MCF 10A (cell line): ENCODE results near the gene XYLT1. TPM values are rescaled to one million over a fixed set of nuclear protein-coding genes. Genes with fewer than 3 reads are reported as not detected.

Source experiments
- BruUV-seq: library from RNA; stranded (reverse); fragments of 400-500 nt; replicated peaks from 2 replicates; lab custom pipeline; 2021; lab: Mats Ljungman, UMichigan
- CTCF ChIA-PET: fragments of 300-600 bp; sonication (Branson Sonifier 250); formaldehyde crosslinking; extraction: SDS; loops from one replicate; lab custom pipeline; 2021; ENCODE audit warnings: antibody characterized with exemption, inconsistent platforms; lab: Yijun Ruan, JAX
- POLR2A ChIA-PET: fragments of 300-600, 350-650 bp; sonication (Branson Sonifier 250); formaldehyde crosslinking; extraction: SDS; loops from one replicate; lab custom pipeline; 2020; ENCODE audit warnings: antibody characterized with exemption, inconsistent platforms; lab: Yijun Ruan, JAX
- DNase-seq: peaks from one replicate; pipeline ENCODE4 v3.0.0-alpha.2; 2018; ENCODE audit not compliant: unreplicated experiment
- H3K27ac Mint-ChIP-seq: one replicate; pipeline ENCODE4 v1.8.0; 2022; ENCODE audit warnings: mild to moderate bottlenecking, low read depth, mixed read lengths; ENCODE audit not compliant: unreplicated experiment
- H3K27me3 Mint-ChIP-seq: one replicate; pipeline ENCODE4 v1.8.0; 2022; ENCODE audit warnings: mixed read lengths; ENCODE audit not compliant: insufficient read depth, unreplicated experiment
- H3K36me3 Mint-ChIP-seq: one replicate; pipeline ENCODE4 v1.8.0; 2022; ENCODE audit warnings: mild to moderate bottlenecking, moderate library complexity, mixed read lengths; ENCODE audit not compliant: insufficient read depth, unreplicated experiment
- H3K4me1 Mint-ChIP-seq: one replicate; pipeline ENCODE4 v1.8.0; 2022; ENCODE audit warnings: mixed read lengths; ENCODE audit not compliant: insufficient read depth, unreplicated experiment
- H3K4me3 Mint-ChIP-seq: one replicate; pipeline ENCODE4 v1.8.0; 2022; ENCODE audit warnings: mild to moderate bottlenecking, moderate library complexity, mixed read lengths; ENCODE audit not compliant: unreplicated experiment
- H3K9me3 Mint-ChIP-seq: one replicate; pipeline ENCODE4 v1.8.0; 2022; ENCODE audit warnings: mixed read lengths; ENCODE audit not compliant: unreplicated experiment
- intact Hi-C: fragments of 100-400 bp; cut with micrococcal nuclease; formaldehyde crosslinking; loops from 2 replicates; pipeline ENCODE4 v1.14.1; 2022
- total RNA-seq: library from RNA; stranded (reverse); gene quantifications from 2 replicates; pipeline ENCODE4 v1.2.3, GENCODE V29; 2022
- TF ChIP-seq, protein P1 (sequence below): fragments of 200-600 bp; IDR thresholded peaks from one replicate; pipeline ENCODE4 v1.8.0; 2022; ENCODE audit warnings: antibody characterized with exemption, mild to moderate bottlenecking; ENCODE audit not compliant: unreplicated experiment

XYLT1 gene
- total RNA-seq, 1 experiment from 2014 or later = not detected

DNA sequence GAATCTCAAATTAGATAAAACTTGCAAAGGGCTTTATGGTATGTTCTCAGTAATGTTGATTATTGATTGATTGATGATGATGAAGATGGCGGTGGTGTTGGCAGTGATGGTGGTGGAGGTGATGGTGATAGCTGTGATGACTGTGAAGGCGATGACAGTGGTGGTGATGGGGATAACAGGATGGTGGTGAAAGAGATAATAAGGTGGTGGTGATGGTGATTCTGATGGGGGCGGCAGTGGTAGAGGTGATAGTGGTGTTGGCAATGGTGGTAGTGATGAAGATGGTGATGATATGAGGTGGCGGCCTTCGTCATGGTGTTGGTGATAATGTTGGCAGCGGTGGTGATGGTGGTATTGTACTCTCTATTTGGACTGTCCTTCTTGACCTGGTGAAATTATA lies 238.3 kb downstream of the XYLT1 start:
- no peak for DNase-seq
- Mint-ChIP-seq H3K27ac (no peak overlapping the region), H3K4me1 (no peaks in the 10 kb centered on the region), H3K4me3 (no peak overlapping the region), H3K36me3 (no peaks in the 10 kb centered on the region), H3K27me3 (no peaks in the 10 kb centered on the region), H3K9me3 (peaks cover 28% of the 10 kb centered on the region)
- intact Hi-C loops = no loop called here
- ChIA-PET CTCF (no interaction called here), POLR2A (no interaction called here)
- no TSS peak for BruUV-seq
- TF ChIP-seq, protein P1, sequence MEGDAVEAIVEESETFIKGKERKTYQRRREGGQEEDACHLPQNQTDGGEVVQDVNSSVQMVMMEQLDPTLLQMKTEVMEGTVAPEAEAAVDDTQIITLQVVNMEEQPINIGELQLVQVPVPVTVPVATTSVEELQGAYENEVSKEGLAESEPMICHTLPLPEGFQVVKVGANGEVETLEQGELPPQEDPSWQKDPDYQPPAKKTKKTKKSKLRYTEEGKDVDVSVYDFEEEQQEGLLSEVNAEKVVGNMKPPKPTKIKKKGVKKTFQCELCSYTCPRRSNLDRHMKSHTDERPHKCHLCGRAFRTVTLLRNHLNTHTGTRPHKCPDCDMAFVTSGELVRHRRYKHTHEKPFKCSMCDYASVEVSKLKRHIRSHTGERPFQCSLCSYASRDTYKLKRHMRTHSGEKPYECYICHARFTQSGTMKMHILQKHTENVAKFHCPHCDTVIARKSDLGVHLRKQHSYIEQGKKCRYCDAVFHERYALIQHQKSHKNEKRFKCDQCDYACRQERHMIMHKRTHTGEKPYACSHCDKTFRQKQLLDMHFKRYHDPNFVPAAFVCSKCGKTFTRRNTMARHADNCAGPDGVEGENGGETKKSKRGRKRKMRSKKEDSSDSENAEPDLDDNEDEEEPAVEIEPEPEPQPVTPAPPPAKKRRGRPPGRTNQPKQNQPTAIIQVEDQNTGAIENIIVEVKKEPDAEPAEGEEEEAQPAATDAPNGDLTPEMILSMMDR = no peak

DNA sequence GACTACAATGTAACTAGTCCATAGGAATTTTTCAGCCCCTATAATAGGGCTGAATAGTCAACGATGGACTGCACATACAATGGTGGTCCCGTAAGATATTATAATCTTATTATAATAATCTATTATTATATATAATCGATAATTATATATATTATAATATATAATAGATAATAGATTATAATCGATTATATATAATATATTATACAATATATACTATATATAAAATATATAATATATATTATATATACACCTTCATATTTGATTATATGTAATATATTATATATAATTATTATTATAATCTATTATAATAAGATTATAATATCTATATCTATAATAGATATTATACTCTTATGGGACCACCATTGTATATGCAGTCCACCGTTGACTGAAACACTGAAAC lies 238.8 kb downstream of the XYLT1 start:
- ChIA-PET CTCF (no interaction called here), POLR2A (no interaction called here)
- no peaks in the 10 kb centered on the region for H3K27me3 Mint-ChIP-seq
- H3K27ac Mint-ChIP-seq = no peak overlapping the region
- intact Hi-C loops = no loop called here
- no peak overlapping the region for H3K4me3 Mint-ChIP-seq
- BruUV-seq = no TSS peak
- H3K36me3 Mint-ChIP-seq = no peaks in the 10 kb centered on the region
- H3K4me1 Mint-ChIP-seq = no peaks in the 10 kb centered on the region
- peaks cover 33% of the 10 kb centered on the region for H3K9me3 Mint-ChIP-seq
- TF ChIP-seq, protein P1 = no peak
- DNase-seq = no peak

DNA sequence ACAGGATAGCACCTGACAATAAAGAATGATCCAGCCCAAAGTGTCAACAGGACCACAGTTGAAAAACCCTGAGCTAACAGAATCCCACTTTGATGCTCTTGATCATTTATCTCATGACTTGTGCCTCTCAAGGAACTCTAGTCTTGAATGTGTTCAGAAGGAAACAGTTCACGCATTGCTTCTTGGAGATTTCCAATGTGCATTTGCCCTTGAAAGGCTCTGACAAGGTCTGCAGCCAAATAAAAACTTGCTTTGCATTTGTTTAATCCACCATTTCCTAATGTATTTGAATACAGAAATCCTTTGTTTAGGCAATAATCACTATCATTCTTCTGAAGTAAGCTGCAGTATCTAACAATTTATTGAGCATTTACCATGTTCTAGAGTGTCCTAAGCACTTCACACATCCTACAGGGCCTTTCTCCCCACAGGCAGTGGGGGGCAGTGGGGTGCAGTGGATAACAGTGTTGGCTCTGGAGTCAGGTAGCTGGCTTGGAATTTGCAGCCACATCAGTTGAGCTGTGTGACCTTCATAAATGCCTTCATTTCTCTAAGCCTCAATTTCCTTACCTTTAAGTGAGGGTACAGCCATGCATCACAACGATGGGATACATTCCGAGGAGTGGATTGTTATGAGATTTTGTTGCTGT lies 239.7 kb downstream of the XYLT1 start:
- no peak for DNase-seq
- Mint-ChIP-seq H3K9me3 (peaks cover 35% of the 10 kb centered on the region), H3K27ac (no peak overlapping the region), H3K4me1 (no peaks in the 10 kb centered on the region), H3K27me3 (no peaks in the 10 kb centered on the region), H3K36me3 (no peaks in the 10 kb centered on the region), H3K4me3 (no peak overlapping the region)
- intact Hi-C loops = no loop called here
- no TSS peak for BruUV-seq
- ChIA-PET CTCF (no interaction called here), POLR2A (no interaction called here)
- TF ChIP-seq, protein P1 = no peak

DNA sequence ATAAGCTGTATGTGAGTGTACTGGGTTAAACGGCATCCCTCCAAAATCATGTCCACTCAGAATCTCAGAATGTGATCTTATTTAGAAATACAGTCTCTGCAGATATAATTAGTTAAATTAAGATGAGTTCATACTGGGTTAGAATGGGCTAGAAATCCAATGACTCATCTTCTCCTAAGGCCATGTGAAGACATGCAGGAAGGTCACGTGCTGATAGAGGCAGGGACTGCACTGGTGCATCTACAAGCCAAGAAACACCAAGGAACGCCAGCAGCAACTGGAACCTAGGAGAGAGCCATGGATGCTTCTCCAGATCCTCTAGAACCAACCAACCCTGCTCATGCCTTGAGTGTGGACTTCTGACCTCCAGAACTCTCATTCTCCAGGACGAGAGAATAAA lies 241.0 kb downstream of the XYLT1 start:
- ChIA-PET CTCF (no interaction called here), POLR2A (no interaction called here)
- TF ChIP-seq, protein P1 = no peak
- peak; percentile 27 for DNase-seq
- H3K27me3 Mint-ChIP-seq = no peaks in the 10 kb centered on the region
- H3K4me1 Mint-ChIP-seq = no peaks in the 10 kb centered on the region
- no peaks in the 10 kb centered on the region for H3K36me3 Mint-ChIP-seq
- intact Hi-C loops = no loop called here
- no peak overlapping the region for H3K27ac Mint-ChIP-seq
- BruUV-seq = no TSS peak
- H3K9me3 Mint-ChIP-seq = peaks cover 41% of the 10 kb centered on the region
- H3K4me3 Mint-ChIP-seq = no peak overlapping the region
